IMR-90 (cell line): ENCODE data around the gene GPR160. TPM values are rescaled to one million over a fixed set of nuclear protein-coding genes. Genes with fewer than 3 reads are reported as not detected.

Experiments used
- ATAC-seq: fragments of 200-7000 bp; cut with Tn5 transposase; 2 replicates; pipeline ENCODE4 v1.9.1; 2020; ENCODE audit warnings: low read depth, mild to moderate bottlenecking, moderate library complexity
- BruUV-seq: library from RNA; stranded (reverse); fragments of 400-500 nt; replicated peaks from 2 replicates; lab custom pipeline; 2021; lab: Mats Ljungman, UMichigan
- CTCF ChIA-PET: fragments of 300-600 bp; formaldehyde crosslinking; extraction: SDS; loops from one replicate; lab custom pipeline; 2021; ENCODE audit warnings: antibody characterized with exemption; lab: Yijun Ruan, JAX
- POLR2A ChIA-PET: fragments of 300-600 bp; sonication (Branson Sonifier 250); formaldehyde crosslinking; loops from one replicate; lab custom pipeline; 2022; ENCODE audit warnings: antibody characterized with exemption; ENCODE audit not compliant: unreplicated experiment; lab: Charles Lee
- DNase-seq: peaks from one replicate; pipeline ENCODE4 v3.0.0; 2013
- H2AFZ ChIP-seq: replicated peaks from 2 replicates; pipeline ENCODE3; 2013; ENCODE audit warnings: low read length, mild to moderate bottlenecking; ENCODE audit not compliant: poor library complexity
- H2AK5ac ChIP-seq: 2 replicates; pipeline ENCODE4 v1.6.1; 2013; ENCODE audit warnings: low read depth, low read length, inconsistent platforms
- H2AK9ac ChIP-seq: replicated peaks from 2 replicates; pipeline ENCODE3; 2013; ENCODE audit warnings: mild to moderate bottlenecking, low read depth, low read length, moderate library complexity; ENCODE audit not compliant: poor library complexity
- H2BK120ac ChIP-seq: 2 replicates; pipeline ENCODE4 v1.6.1; 2013; ENCODE audit warnings: low read depth, low read length, inconsistent platforms
- H2BK15ac ChIP-seq: 3 replicates; pipeline ENCODE4 v1.6.1; 2013; ENCODE audit warnings: low read depth, low read length, inconsistent platforms
- H2BK20ac ChIP-seq: 2 replicates; pipeline ENCODE4 v1.6.1; 2013; ENCODE audit warnings: low read depth, mild to moderate bottlenecking, inconsistent platforms, low read length, moderate library complexity
- H2BK5ac ChIP-seq: 2 replicates; pipeline ENCODE4 v1.6.1; 2013; ENCODE audit warnings: mild to moderate bottlenecking, low read depth, low read length, inconsistent platforms; ENCODE audit not compliant: poor library complexity, severe bottlenecking
- H3K14ac ChIP-seq: replicated peaks from 2 replicates; pipeline ENCODE4 v1.6.1; 2013; ENCODE audit warnings: low read depth, low read length, inconsistent platforms
- H3K18ac ChIP-seq: 2 replicates; pipeline ENCODE4 v1.6.1; 2013; ENCODE audit warnings: low read depth, low read length, control low read depth
- H3K23ac ChIP-seq: 2 replicates; pipeline ENCODE4 v1.6.1; 2013; ENCODE audit warnings: low read depth, low read length, inconsistent platforms
- H3K27ac ChIP-seq: 2 replicates; pipeline ENCODE4 v1.5.1; 2013; ENCODE audit warnings: mild to moderate bottlenecking, control low read depth, low read length; ENCODE audit not compliant: insufficient read depth
- H3K27me3 ChIP-seq: 2 replicates; pipeline ENCODE4 v1.6.1; 2013; ENCODE audit warnings: low read length; ENCODE audit not compliant: control insufficient read depth, insufficient read depth
- H3K36me3 ChIP-seq: 2 replicates; pipeline ENCODE4 v1.6.1; 2013; ENCODE audit warnings: low read length, mixed read lengths; ENCODE audit not compliant: control insufficient read depth, insufficient read depth
- H3K4ac ChIP-seq: 2 replicates; pipeline ENCODE4 v1.6.1; 2013; ENCODE audit warnings: low read depth, low read length, inconsistent platforms
- H3K4me1 ChIP-seq: 2 replicates; pipeline ENCODE4 v1.6.1; 2013; ENCODE audit warnings: low read length, mixed read lengths; ENCODE audit not compliant: control insufficient read depth, insufficient read depth
- H3K4me2 ChIP-seq: 2 replicates; pipeline ENCODE4 v1.6.1; 2013; ENCODE audit warnings: low read depth, mild to moderate bottlenecking, control low read depth, low read length, moderate library complexity
- H3K4me3 ChIP-seq: 2 replicates; pipeline ENCODE4 v1.5.1; 2013; ENCODE audit warnings: low read depth, mild to moderate bottlenecking, control low read depth, low read length, moderate library complexity; ENCODE audit not compliant: insufficient read depth
- H3K56ac ChIP-seq: 2 replicates; pipeline ENCODE4 v1.6.1; 2013; ENCODE audit warnings: low read length, inconsistent platforms; ENCODE audit not compliant: insufficient read depth; ENCODE audit errors: extremely low read depth
- H3K79me1 ChIP-seq, 2 experiments: 2 replicates each; pipeline ENCODE4 v1.6.1; 2013; ENCODE audit warnings: low read length in 2 of 2, inconsistent platforms in 1 of 2, low read depth in 1 of 2
- H3K9ac ChIP-seq: 2 replicates; pipeline ENCODE4 v1.6.1; 2013; ENCODE audit warnings: low read depth, low read length, control low read depth
- H3K9me1 ChIP-seq: 2 replicates; pipeline ENCODE4 v1.6.1; 2013; ENCODE audit warnings: low read length, inconsistent platforms; ENCODE audit not compliant: insufficient read depth
- H3K9me3 ChIP-seq: 2 replicates; pipeline ENCODE4 v1.6.1; 2013; ENCODE audit warnings: low read length; ENCODE audit not compliant: control insufficient read depth, insufficient read depth
- H4K20me1 ChIP-seq: 2 replicates; pipeline ENCODE4 v1.6.1; 2013; ENCODE audit warnings: low read length, inconsistent platforms; ENCODE audit not compliant: insufficient read depth
- H4K5ac ChIP-seq: 2 replicates; pipeline ENCODE4 v1.6.1; 2013; ENCODE audit warnings: mild to moderate bottlenecking, low read depth, low read length, control low read depth
- H4K8ac ChIP-seq, 2 experiments: 2 replicates each; pipeline ENCODE4 v1.6.1; 2013; ENCODE audit warnings: low read depth in 2 of 2, low read length in 2 of 2, control low read depth in 1 of 2, inconsistent platforms in 1 of 2
- H4K91ac ChIP-seq: 2 replicates; pipeline ENCODE4 v1.6.1; 2013; ENCODE audit warnings: low read depth, low read length, inconsistent platforms; ENCODE audit not compliant: insufficient read depth
- FOS ChIP-seq: fragments of 150-350 bp; IDR thresholded peaks from 2 replicates; pipeline ENCODE4 v1.6.1; 2016; ENCODE audit warnings: low read depth, low read length
- WGBS, 2 experiments: methylation state at CpG; one replicate each; pipeline versions ENCODE4 v1.1.5 to v1.1.7; 2013; ENCODE audit warnings: missing lambda C conversion rate in 2 of 2; ENCODE audit not compliant: insufficient read length in 1 of 2; ENCODE audit errors: extremely low coverage in 2 of 2; 5-methylcytosine and 5-hydroxymethylcytosine counted together
- dilution Hi-C: fragments of 300-500 bp; cut with HindIII; formaldehyde crosslinking; loops from one replicate; pipeline ENCODE4 v1.14.3; 2018; ENCODE audit warnings: low sequenced_read_pairs; ENCODE audit not compliant: unreplicated experiment
- in situ Hi-C: fragments of 300-500 bp; cut with MboI; formaldehyde crosslinking; loops from 3 replicates; pipeline ENCODE4 v1.14.3; 2019; ENCODE audit warnings: low sequenced_read_pairs, inconsistent platforms, mixed read lengths
- intact Hi-C: fragments of 100-400 bp; cut with micrococcal nuclease; formaldehyde crosslinking; loops from 2 replicates; pipeline ENCODE4 v1.10.0; 2022
- polyA plus RNA-seq, 3 experiments: library from polyadenylated mRNA; depleted of rRNA; stranded (reverse); fragments of >200 nt; gene quantifications; 2 replicates each; pipeline ENCODE4 v1.2.3, GENCODE V29; 2012; ENCODE audit warnings: low replicate concordance in 1 of 3
- total RNA-seq: library from RNA; depleted of rRNA; stranded (reverse); fragments of >200 nt; gene quantifications from 2 replicates; pipeline ENCODE4 v1.2.3, GENCODE V29; 2012
- TF ChIP-seq, protein P1 (sequence below): fragments of 150-350 bp; IDR thresholded peaks from 2 replicates; pipeline ENCODE4 v1.6.1; 2016; ENCODE audit warnings: low read depth, mild to moderate bottlenecking, low read length, moderate library complexity, borderline replicate concordance

Gene GPR160
- total and polyA plus RNA-seq, 2 of the 4 experiments (the other 2 are of a cell fraction), result 0.09 to 0.18 TPM

- H3K9me3 ChIP-seq, result no peaks in the 10 kb centered on the region
- intact Hi-C loops, result loop anchor here (5.0 kb wide), 2 partner anchors 104 to 201 kb away; no protein-coding TSS in a partner anchor
- POLR2A ChIA-PET, result no interaction called here
- no peaks in the 10 kb centered on the region for H4K20me1 ChIP-seq
- no peaks in the 10 kb centered on the region for H3K27me3 ChIP-seq
- H3K4me2 ChIP-seq, result no peak overlapping the region
- dilution Hi-C loops, result no loop called here
- H2AK9ac ChIP-seq, result no peak overlapping the region
- H3K36me3 ChIP-seq, result peaks cover 22% of the 10 kb centered on the region
- no peak overlapping the region for H3K14ac ChIP-seq
- H2BK120ac ChIP-seq, result no peak overlapping the region
- H3K9me1 ChIP-seq, result 0 out of 2 replicates have a peak, but pooled peaks cover 3% of the 10 kb centered on the region
- H3K27ac ChIP-seq, result peak overlapping the region; percentile 93; the same call in 1 of the 2 replicates
- no peak overlapping the region for H2BK15ac ChIP-seq
- H3K79me1 ChIP-seq, result peaks cover 7 to 8% of the 10 kb centered on the region in 2 experiments; a peak in 3 of 4 replicates
- H3K4ac ChIP-seq, result no peak overlapping the region
- H2BK20ac ChIP-seq, result no peak overlapping the region
- DNase-seq, result peak; percentile 12
- H4K5ac ChIP-seq, result peak overlapping the region; percentile 69
- no peak for ATAC-seq
- H3K18ac ChIP-seq, result peak overlapping the region; percentile 82
- peak overlapping the region; percentile 65 to 75; a peak in 2 of 4 replicates for H4K8ac ChIP-seq
- no peak overlapping the region for H2AK5ac ChIP-seq
- no peak overlapping the region for H3K23ac ChIP-seq
- in situ Hi-C loops, result no loop called here
- H3K9ac ChIP-seq, result no peak overlapping the region
- H2AFZ ChIP-seq, result no peak overlapping the region
- H3K56ac ChIP-seq, result no peak overlapping the region
- CTCF ChIA-PET, result no interaction called here
- TF ChIP-seq, protein P1, sequence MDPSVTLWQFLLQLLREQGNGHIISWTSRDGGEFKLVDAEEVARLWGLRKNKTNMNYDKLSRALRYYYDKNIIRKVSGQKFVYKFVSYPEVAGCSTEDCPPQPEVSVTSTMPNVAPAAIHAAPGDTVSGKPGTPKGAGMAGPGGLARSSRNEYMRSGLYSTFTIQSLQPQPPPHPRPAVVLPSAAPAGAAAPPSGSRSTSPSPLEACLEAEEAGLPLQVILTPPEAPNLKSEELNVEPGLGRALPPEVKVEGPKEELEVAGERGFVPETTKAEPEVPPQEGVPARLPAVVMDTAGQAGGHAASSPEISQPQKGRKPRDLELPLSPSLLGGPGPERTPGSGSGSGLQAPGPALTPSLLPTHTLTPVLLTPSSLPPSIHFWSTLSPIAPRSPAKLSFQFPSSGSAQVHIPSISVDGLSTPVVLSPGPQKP, result no peak
- TF ChIP-seq FOS, result no peak
- BruUV-seq, result no TSS peak
- H3K4me1 ChIP-seq, result peaks cover 7% of the 10 kb centered on the region
- no CpG with 5 or more reads among the region's 3 CpGs for WGBS, 2 experiments
- no peak overlapping the region for H3K4me3 ChIP-seq
- H2BK5ac ChIP-seq, result peak overlapping the region; percentile 84
- no peak overlapping the region; the same call in 1 of the 2 replicates for H4K91ac ChIP-seq
Observed at GRCh38 chr3:169993761-169994160, 44.0 kb upstream of the GPR160 start.
